Iris pigment epithelial cell (primary cell): ENCODE results near the gene CCDC201.

ENCODE experiments used
- DNase-seq: peaks from one replicate; pipeline ENCODE4 v3.0.0-alpha.2; 2011; ENCODE audit warnings: low read depth

CCDC201 gene

DNA sequence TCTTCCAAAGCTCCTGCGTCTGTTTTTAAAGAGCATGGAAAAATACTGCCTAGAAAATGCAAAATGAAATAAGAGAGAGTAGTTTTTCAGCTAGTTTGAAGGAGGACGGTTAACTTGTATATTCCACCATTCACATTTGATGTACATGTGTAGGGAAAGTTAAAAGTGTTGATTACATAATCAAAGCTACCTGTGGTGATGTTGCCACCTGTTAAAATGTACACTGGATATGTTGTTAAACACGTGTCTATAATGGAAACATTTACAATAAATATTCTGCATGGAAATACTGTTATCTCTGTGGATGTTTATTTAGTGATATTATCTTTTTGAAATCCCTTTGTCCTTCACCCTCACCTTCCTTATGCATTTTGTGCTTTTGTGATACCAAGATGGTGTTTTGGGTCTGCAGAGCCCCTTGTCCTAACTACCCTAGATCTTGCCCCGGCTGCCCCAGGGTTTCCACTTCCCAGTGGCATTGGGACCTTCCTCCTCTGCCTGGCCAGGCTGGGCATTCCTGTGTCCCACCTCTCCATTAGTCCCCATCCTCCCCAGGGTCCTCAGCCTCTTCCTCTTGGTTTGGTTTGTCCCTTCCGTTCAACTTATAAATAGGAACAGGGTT, 20.6 kb upstream of the CCDC201 start:
- no peak for DNase-seq

DNA sequence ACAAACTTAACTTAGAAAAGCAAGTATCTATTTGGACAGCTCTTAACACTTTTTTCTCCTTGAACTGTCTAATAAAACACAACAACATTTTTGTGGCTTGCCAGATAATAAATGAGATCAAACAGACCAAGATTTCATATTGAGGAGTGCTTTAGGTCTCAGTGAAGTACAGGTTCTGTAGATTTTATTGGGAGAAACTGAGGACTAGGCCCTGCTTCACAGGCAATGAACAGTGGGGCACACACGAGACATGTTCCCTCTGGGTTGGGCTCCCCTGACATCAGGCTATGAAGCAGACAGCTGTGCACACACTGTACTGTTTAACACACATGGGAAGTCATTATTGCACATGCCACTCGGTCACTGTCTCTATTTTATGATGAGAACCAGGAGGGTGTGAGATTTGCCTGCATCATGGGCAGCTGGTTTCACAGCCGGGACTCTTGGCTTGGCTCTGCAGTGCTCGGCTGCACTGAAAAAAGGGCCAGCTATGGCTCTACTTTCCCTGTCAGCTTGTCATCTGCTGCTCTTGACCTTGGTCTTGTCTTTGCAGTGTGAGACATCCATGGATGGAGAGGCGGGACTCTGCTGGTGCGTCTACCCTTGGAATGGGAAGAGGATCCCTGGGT, 19.6 kb upstream of the CCDC201 start:
- no peak for DNase-seq

DNA sequence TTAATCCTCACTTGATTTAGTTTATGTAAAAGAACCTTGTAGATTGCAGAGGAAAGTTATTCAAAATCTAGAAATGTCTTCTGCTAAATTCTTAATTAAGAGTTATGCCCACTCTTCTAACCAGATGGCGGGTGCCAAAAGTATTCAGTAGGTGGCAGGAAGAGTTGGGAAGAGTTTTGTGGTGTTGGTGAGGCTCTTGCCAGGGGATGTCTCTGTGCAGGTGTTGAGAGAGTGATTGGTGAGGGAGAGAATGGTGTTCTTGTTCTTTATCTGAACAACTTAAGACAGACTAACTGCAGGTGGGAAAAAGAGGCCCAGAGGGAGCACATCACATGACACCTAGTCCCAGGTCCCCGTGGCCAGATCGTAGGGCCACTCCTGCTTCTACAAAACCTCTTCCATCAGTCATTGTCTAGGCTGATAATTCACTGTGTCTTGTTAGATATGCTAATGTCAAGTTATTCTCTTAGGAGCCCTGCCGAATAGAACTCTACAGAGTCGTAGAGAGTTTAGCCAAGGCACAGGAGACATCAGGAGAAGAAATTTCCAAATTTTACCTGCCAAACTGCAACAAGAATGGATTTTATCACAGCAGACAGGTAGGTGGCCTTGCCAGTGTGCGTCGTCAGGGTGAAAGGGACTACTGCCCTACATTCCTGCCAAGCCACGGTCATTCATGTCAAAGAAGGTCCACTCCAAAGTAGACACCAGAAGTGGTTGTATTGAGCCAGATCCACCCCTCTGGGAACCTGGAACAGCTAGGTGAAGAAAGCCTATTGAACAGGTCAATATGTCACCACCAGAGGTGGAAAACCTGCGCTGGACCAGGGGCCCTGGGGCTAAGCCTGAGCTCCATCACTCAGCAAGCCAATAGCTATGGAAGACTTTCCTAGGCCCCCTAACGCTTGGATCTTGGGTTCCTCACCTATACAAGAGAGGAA, 18.9 kb upstream of the CCDC201 start:
- no peak for DNase-seq

DNA sequence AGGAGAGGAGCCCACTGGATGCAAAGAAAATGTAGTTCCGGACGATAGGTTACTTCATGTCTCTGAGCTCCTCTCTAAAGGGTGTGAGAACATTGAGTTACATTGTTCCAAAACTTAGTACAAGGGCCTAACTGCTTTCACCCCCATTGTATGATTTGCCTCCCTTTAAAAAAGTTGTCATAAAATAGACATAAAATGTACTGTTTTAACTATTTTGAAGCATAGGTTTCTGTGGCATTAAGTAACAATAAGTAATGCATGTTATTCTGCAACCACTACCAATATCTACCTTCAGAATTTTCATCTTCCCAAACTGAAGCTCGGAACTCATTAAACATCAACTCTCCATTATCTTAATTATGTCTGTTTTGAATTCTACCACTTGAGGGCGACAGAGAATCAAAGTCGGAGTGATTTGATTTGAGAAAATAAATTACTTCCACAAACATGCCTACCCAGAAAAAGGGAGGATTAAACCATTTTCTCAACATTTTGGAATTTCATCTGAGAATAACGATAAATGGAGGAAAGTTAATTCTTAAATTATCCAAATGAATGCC, 18.1 kb upstream of the CCDC201 start:
- peak; percentile 42 for DNase-seq

DNA sequence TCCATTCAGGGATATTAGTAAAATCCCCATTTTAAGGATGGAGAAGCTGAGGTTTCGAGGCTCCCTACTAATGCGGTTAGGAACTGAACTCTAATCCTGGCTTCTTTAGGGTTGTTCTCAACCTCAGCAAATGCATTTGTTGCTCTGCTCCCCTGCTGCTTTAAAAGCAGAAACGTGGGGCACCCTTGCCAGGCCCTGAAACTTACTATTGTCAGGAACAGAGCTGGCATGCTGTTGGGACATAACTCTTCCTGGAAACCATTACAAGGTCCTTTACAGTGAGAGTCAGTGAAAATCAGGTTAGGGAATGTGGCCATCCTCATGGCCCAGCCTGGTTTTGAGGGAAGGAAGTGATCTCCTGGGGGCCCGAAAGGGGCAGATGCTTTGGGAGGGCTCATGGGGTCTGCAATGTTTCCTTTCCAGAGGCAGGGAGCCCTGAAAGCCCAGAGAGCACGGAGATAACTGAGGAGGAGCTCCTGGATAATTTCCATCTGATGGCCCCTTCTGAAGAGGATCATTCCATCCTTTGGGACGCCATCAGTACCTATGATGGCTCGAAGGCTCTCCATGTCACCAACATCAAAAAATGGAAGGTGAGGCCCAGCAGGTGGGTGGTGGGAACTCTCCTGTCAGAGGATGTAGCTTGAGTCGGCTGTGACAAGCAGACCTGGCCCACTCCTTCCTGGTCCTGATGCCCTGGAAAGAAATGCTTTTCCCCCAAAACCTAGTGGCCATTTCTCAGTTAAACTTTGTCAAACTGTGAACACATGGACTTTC, 17.4 kb upstream of the CCDC201 start:
- DNase-seq, result no peak

DNA sequence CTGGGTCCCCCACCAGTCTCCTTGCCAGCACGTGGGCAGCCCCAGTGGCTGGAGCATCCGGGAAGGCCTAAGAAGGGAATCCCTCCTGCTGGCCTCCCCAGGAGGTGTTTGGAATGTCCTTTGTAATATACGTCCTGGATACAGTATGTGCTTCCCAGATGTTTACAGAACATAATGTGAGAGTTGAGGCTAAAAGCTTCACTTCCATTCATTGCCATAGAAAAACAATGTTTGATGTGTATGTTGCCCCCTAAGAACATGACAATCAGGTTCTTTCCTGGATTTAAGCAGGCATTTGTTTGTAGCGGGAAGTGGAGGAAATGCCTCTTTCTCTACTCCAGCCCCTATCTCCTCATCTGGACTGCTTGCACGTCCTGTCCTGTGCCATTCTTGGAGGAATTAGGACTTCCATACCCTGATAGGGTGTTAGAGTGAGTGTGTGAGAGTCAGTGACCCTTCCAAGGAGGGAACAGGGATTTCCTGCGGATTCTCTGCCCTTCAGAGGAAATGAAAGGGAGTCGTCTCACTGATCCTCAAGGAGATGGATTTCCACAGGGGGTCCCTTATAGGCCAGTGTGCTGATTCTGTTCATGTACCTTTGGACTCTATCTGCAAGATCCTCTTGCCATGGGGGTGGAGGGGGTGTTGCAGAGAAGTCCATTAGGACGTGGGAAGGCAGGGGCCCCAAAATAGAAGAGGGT, 16.6 kb upstream of the CCDC201 start:
- no peak for DNase-seq

DNA sequence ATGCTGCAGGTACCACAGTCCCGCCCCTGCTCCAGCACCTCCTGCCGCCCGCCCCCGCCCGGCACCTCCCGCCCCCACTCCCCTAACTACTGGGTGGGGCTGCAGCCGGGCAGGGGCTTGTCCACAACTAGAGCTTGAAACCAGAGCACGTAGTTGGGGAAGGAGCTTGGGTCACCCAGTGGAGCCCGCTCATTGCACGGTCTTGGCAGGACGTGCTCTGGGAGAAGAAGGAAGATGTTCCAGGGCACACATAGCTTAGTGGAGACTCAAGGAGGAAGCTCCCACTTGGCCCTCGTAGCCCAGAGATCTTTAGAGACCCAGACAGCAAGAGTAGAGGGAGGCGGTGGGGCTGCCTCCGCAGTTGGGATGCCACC, 16.1 kb upstream of the CCDC201 start:
- no peak for DNase-seq

DNA sequence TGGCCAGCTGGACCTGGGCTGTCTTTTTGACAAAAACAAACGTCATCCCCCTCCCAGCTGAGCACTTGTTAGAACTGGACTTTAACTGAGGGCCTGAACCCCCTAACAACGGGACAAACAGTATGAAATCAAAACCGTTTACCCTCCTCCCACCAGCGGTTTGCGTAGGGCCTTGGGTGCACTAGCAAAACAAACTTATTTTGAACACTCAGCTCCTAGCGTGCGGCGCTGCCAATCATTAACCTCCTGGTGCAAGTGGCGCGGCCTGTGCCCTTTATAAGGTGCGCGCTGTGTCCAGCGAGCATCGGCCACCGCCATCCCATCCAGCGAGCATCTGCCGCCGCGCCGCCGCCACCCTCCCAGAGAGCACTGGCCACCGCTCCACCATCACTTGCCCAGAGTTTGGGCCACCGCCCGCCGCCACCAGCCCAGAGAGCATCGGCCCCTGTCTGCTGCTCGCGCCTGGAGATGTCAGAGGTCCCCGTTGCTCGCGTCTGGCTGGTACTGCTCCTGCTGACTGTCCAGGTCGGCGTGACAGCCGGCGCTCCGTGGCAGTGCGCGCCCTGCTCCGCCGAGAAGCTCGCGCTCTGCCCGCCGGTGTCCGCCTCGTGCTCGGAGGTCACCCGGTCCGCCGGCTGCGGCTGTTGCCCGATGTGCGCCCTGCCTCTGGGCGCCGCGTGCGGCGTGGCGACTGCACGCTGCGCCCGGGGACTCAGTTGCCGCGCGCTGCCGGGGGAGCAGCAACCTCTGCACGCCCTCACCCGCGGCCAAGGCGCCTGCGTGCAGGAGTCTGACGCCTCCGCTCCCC, 15.5 kb upstream of the CCDC201 start, which contains the start of gene IGFBP1:
IGFBP1 (plus strand) TSS at position 304 of the 808 bp plus-strand sequence; CDS start at position 469, 165 bp downstream.
- peak; percentile 35 for DNase-seq

DNA sequence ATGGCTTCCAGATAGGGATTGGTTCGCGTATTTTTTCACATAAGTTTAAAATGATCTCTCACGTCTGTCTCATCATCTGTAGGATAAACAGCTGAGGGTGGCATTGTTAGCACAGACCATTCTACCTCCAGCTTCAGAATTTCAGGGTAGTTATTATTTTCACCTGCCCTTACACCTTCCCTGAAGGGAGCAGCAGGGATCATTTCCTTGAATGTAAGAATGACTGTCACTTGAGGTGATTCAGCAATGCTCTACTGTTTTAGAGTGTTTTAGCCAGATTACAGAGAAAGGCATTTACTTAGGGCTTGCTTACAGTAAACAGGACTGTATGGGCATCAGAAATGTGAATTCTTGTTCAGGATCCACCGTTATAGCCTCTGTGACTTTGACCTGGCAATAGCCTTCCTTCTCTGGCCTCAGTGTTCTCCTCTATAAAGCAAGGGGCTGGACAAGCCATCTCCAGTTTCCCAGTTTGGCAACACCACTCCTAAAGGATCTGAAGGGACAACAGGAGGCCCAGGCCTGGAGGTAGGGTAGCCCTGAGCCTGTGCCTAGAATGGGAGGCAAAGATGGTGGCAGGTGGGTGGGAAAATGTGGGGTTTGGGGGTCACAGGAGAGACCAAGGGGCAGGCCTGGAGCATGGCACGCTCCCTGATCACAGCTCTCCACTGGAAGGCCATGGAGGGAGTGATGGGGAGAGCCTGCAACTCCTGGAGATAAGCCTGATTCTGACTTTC, 14.2 kb upstream of the CCDC201 start:
- DNase-seq, result no peak

DNA sequence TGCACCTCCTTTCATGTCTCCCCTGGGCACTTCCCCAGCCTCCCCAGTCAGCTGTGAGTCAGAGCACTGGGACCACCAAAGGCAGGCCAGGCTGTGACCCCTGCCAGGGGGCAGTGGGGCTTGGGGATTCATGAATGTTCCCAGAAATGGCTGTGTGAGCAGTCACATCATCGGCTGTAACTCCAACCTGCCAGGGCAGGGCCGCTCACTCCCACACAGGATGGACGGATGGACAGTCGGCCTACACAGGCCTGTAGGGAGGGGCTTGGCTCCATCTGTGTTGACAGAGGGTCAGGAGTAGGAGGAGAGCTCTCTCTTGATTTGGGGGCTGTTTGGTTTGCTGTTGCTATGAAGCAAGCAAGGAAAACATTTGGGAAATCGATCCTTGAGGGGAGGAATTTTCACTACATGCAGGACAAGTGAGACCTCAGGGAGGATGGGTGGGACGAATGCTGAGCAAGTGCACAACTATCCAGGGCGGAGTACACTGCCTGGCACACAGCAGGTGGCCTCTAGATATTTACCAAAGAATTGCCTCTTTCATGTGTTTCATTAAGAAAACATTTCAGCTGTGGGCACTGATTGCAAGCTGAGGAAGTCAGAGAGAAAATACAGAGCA, 12.5 kb upstream of the CCDC201 start:
- no peak for DNase-seq

DNA sequence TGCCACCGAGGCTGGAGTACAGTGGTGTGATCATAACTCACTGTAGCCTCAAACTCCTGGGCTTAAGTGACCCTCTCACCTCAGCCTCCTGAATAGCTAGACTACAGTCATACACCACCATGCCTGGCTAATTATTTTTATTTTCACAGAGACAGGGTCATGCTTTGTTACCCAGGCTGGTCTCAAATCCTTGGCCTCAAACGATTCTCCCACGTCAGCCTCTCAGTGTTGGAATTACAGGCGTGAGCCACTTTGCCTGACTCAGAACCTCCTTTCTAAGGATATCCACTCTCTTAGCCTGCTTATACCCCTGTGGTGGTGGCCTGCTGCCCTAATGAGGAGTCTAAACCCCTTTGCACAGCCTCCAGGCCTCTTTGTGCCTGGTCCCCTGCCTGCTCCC, 11.3 kb upstream of the CCDC201 start:
- DNase-seq, result no peak

DNA sequence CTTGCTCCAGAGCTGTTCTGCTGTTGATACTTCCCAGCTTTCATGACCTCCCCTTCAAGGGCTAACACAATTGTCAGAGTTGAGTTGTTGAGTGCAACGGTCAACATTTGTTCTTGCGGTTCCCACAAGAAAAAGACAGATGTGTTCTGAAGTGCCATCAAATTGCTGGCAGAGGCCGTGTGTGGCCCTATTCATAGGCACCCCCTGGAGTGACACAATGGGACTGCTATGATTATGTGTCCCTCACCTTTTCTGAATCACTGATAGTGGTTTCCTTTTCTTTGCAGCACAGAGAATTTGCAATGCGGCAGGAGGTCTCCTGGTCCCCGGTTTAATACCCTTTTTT, 9.6 kb upstream of the CCDC201 start:
- DNase-seq, result no peak

DNA sequence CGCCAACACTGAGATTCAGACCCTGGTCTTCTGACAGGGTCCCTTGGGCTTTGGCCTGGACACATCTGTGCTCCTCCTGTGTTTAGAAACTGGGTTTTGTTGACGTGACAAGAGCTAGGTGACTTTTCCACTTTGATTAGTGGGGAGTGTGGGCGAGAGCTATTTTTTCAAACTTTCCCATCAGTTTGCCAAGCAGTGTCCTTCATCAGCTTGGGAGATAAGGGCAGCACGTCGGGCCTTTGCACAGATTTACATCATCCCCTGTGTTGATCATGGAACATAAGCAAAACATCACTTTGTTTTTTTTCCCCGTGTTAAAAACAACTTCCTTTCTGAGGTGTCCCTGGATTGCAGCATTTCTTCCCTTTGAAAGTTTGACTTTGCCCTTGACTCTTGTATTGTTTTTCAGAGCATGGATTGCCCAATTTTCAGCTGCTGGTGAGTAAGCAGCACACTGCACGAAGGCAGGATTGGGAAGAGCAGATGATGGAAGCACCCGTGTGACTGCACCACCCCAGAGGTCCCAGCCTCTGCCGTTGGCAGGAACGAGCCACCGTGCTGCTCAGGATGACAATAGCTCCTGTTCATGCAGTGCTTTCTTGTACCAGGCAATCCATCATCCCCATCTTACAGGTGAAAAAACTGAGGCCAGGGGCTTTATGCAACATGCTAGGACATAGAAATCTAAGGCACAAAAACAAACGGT, 9.0 kb upstream of the CCDC201 start:
- DNase-seq, result peak; percentile 89

DNA sequence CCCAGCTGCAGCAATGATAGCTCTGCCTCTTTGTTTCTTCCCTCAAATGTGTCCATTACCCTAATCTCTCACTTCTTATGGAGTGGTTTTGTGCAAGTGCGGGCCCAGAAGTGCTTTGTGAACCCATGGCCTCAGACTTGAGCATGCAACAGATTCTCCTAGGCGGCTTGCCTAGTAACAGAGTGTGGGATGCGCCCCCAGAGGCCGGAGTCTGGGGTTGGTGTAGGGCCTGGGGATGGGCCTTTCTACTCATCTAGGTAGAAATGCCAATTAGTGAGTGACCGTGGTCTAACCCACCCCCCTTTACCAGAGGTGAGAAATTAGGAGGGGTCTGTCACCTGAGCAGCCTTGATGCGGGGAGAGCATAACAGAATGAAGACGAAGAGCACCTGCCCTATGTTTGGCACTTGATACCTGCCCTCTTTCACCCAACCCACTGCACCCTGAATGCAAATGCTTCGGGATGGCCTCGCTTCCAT, 8.4 kb upstream of the CCDC201 start:
- DNase-seq, result no peak

DNA sequence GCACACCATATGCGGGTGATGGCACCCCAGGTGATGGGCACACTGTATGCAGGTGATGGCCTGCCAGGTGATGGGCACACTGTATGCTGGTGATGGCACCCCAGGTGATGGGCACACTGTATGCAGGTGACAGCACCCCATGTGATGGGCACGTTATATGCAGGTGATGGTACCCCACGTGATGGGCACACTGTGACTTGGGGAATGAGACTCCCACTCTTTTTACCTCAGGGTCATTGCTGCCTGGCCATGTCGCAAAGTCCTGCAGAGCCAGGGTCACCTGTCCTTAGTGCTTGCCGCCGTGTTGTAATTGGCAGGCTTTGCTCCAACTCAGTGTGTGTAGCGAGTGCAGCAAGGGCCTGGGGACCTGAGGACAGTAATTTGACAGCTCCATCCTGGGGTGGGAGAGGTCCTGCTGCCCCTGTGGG, 7.6 kb upstream of the CCDC201 start:
- no peak for DNase-seq

DNA sequence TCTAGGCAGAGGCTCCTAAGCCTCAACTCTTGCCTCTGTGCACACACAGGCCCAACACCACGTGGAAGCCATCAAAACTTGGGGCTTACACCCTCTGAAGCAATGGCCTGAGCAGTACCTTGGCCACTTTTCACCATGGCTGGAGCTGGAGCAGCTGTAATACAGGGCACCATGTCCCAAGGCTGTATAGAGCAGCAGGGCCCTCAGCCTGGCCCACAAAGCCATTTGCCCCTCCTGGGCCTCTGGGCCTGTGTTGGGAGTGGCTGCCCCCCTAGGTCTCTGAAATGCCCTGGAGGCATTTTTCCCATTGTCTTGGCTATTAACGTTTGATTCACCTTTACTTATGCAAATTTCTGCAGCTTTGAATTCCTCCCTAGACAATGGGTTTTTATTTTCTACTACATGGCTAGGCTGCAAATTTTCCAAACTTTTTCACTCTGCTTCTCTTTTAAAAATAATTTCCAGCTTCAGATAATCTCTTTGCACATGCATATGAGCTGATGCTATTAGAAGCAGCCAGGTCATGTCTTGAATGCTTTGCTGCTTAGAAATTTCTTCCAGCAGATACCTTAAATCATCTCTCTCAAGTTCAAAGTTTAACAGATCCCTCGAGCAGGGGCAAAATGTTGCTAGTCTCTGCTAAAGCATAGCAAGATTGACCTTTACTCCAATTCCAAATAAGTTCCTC, 5.7 kb upstream of the CCDC201 start:
- no peak for DNase-seq

DNA sequence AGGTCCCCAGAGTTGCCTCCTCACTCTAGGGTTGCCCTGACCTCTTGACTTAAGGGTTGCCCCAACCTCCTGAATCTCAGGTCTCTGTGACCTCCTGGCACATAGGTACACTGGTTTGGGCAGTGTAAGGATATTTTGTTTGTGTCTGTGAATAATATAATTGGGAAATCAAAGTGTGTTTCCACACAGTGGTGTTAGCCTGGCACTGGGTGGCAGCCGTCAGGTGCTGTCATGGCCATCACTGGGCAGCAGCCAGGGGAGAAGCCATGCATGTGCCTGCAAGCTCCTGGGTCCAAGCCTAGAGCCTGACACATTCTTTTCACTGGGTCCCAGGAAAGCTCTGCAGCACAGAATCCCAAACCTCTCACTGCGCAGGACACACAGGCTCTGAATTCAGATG, 3.6 kb upstream of the CCDC201 start:
- DNase-seq, result no peak
